Measurements from ENCODE around the gene MACIR.

DNA sequence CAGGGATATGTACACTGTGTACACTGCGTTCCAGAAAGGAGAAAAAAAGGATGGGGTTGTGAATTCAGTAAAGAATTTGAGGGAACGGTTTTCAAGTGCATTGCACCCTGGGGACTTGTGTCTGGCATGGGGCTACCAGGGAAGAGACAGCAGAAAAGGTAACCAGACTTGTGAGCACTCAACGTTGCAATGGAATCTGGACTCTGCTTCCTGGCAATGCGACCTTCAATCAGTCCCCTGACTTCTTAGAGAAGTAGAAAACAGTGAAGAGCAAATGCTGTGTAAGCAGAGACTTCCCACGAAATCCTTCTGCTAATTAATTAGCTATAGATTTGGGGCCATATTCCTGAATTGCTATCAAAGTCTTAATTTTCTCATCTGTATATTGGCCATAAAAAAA is 36.3 kb downstream of the MACIR start:
- TF ChIP-seq, protein P1, sequence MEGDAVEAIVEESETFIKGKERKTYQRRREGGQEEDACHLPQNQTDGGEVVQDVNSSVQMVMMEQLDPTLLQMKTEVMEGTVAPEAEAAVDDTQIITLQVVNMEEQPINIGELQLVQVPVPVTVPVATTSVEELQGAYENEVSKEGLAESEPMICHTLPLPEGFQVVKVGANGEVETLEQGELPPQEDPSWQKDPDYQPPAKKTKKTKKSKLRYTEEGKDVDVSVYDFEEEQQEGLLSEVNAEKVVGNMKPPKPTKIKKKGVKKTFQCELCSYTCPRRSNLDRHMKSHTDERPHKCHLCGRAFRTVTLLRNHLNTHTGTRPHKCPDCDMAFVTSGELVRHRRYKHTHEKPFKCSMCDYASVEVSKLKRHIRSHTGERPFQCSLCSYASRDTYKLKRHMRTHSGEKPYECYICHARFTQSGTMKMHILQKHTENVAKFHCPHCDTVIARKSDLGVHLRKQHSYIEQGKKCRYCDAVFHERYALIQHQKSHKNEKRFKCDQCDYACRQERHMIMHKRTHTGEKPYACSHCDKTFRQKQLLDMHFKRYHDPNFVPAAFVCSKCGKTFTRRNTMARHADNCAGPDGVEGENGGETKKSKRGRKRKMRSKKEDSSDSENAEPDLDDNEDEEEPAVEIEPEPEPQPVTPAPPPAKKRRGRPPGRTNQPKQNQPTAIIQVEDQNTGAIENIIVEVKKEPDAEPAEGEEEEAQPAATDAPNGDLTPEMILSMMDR (IDR thresholded peaks at IDR 0.05), result no peak
- no peak for TF ChIP-seq POLR2A (IDR thresholded peaks at IDR 0.05)
